ENCODE results near the gene KLHDC7B. TPM values are rescaled to one million over a fixed set of nuclear protein-coding genes. Genes with fewer than 3 reads are reported as not detected.

The KLHDC7B gene
- total RNA-seq, result 0.39 and 0.63 TPM in 2 replicates

DNA sequence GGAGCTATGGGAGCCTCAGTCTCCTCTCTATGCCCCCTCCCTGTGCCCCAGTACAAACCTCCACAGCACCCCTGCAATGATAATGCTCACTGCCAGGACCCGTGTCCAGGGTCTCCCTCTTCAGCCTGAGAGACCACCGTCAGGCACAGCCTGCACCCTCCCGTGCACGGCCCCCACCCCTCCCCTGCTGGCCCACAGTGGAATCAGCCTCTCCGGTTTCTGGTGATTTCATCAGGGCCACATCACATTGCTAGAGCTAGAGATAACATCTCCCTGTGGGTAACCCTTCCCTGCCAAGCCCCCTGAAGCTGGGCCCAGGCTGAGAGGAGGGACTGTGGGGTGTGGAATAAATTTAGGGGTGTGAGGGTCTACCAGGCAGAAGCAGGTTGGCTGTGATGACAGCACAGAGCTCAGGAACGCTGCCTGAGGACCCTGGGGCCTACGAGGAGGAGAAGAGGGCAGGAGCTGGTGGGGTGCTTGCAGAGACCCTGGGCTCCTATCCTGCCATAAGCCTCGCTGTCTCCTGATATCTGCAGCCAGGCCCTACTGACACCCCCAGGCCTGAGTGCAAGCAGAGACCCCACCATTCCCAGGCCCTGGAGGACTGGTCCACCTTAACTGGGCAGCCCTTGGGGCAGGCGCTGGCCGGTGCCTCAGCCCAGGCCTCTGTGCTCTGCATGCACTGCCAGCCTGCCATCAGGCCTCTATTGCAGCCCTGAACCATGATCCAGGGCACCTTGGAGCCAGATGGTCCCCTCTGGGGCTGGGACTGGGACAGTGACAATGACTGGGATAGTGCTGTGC lies at the start of gene KLHDC7B:
Gene KLHDC7B (plus strand): TSS at position 378 of the 804 bp plus-strand sequence. CDS start 345 bp downstream, at position 723.

GRCh38 chr22:50507421-50507990 lies 38.2 kb upstream of the KLHDC7B start, which contains the start of gene LMF2:
LMF2 (minus strand) TSS chr22:50507702; CDS start chr22:50507675, 27 bp downstream.

GRCh38 chr22:50507991-50508884 lies 37.5 kb upstream of the KLHDC7B start, which contains the start of gene NCAPH2:
NCAPH2 (plus strand) TSS chr22:50508224; CDS start chr22:50508338, 114 bp downstream.

DNA sequence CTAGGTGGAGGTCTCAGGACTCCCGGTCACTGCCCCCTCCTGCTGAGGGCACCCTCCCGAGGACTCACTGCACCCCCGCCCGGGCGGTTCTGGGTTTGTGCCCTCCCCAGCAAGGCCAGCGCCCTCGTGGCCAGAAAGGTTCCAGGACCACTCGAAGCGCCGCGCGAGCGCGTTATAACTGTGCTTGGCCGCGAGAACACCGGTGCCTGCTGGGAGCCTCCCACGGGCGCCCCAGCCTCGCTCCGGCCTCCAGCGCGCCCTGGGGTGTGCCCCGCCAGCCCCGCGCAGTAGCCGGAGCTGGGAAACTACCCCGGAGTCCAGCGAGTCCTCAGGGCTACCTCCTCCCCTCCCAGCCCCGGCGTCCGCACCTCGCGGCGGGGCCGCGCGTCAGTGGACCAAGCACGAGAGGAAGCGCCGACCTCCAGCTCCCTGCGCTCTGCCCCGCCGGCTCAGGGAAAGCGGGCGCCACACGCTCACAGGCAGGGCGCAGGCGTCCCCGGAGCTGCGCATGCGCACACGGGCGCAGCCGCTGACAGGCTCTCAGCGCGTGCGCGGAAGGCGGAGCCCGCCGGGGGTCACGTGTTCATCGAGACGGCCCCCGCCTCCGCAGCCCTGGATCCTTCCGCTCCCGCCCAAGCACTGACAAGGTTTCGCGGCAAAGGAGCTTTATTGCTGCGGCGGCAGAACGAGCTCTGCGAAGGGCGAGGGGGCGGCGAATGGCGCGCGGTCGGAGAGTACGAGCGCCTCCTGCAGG lies 20.4 kb upstream of the KLHDC7B start, which contains the start of gene SCO2:
Gene SCO2 (minus strand): TSS at position 495 of the 754 bp plus-strand sequence. CDS start 1,187 bp downstream, outside the sequence.

GRCh38 chr22:50529897-50530579 lies 15.7 kb upstream of the KLHDC7B start, which contains the start of gene TYMP:
TYMP (minus strand) TSS chr22:50530012; CDS start chr22:50529709, 303 bp downstream.

GRCh38 chr22:50562523-50563412 lies 17.1 kb downstream of the KLHDC7B start, which contains the start of gene SYCE3:
SYCE3 (minus strand) TSS chr22:50562919; CDS start chr22:50556405, 6,514 bp downstream.

GRCh38 chr22:50577987-50578775 lies 32.5 kb downstream of the KLHDC7B start, which contains the start of gene CPT1B:
CPT1B (minus strand) TSS chr22:50578427; CDS start chr22:50577915, 512 bp downstream.

GRCh38 chr22:50582493-50583293 lies 37.0 kb downstream of the KLHDC7B start, which contains the start of gene CHKB:
CHKB (minus strand) TSS chr22:50582849; CDS start chr22:50582781, 68 bp downstream.

GRCh38 chr22:50600538-50600937 lies 54.8 kb downstream of the KLHDC7B start, which contains the start of gene MAPK8IP2:
MAPK8IP2 (plus strand) TSS chr22:50600793; CDS start chr22:50600819, 26 bp downstream.

Other genes with a start within 250 kb of the KLHDC7B start
- gene PLXNB2, start 238.3 kb upstream of the KLHDC7B start, total RNA-seq, result 226 and 278 TPM in 2 replicates
- 3.3 and 4.3 TPM in 2 replicates for gene DENND6B, start 218.9 kb upstream of the KLHDC7B start, total RNA-seq
- 57.9 and 70.7 TPM in 2 replicates for gene PPP6R2, start 202.6 kb upstream of the KLHDC7B start, total RNA-seq
- gene SBF1, start 70.9 kb upstream of the KLHDC7B start, total RNA-seq, result 88.6 and 131 TPM in 2 replicates
- gene ADM2, start 64.4 kb upstream of the KLHDC7B start, total RNA-seq, result 3.5 and 7.9 TPM in 2 replicates
- gene MIOX, start 59.0 kb upstream of the KLHDC7B start, total RNA-seq, result 0.10 TPM in 1 of 2 replicates, not detected in the other
- gene LMF2, start 38.2 kb upstream of the KLHDC7B start, total RNA-seq, result 60.0 and 74.5 TPM in 2 replicates
- gene NCAPH2, start 37.7 kb upstream of the KLHDC7B start, total RNA-seq, result 19.7 and 19.9 TPM in 2 replicates
- gene SCO2, start 20.3 kb upstream of the KLHDC7B start, total RNA-seq, result 1.2 and 1.5 TPM in 2 replicates
- gene TYMP, start 15.9 kb upstream of the KLHDC7B start, total RNA-seq, result 15.2 and 18.5 TPM in 2 replicates
- not detected in 2 replicates for gene SYCE3, start 17.0 kb downstream of the KLHDC7B start, total RNA-seq
- gene CPT1B, start 32.5 kb downstream of the KLHDC7B start, total RNA-seq, result 2.0 and 3.5 TPM in 2 replicates
- 13.7 and 15.0 TPM in 2 replicates for gene CHKB, start 37.0 kb downstream of the KLHDC7B start, total RNA-seq
- 0.03 and 0.07 TPM in 2 replicates for gene MAPK8IP2, start 54.9 kb downstream of the KLHDC7B start, total RNA-seq
- gene ARSA, start 82.3 kb downstream of the KLHDC7B start, total RNA-seq, result 36.3 and 48.5 TPM in 2 replicates
- 0.33 and 0.59 TPM in 2 replicates for gene SHANK3, start 126.9 kb downstream of the KLHDC7B start, total RNA-seq
- not detected in 2 replicates for gene ACR, start 192.3 kb downstream of the KLHDC7B start, total RNA-seq
- 11.3 and 18.2 TPM in 2 replicates for gene RABL2B, start 237.7 kb downstream of the KLHDC7B start, total RNA-seq

All from smooth muscle cell of the pulmonary artery (primary cell).